H1 (cell line): Measurements from ENCODE around the gene GMCL1. TPM values are rescaled to one million over a fixed set of nuclear protein-coding genes. Genes with fewer than 3 reads are reported as not detected.

Source experiments
- CTCF ChIA-PET: fragments of 300-600 bp; sonication (Branson Sonifier 250); formaldehyde crosslinking; loops from one replicate; lab custom pipeline; 2021; ENCODE audit not compliant: partially characterized antibody; lab: Charles Lee
- POLR2A ChIA-PET: fragments of 300-600 bp; sonication (Branson Sonifier 250); formaldehyde crosslinking; loops from one replicate; lab custom pipeline; 2021; ENCODE audit warnings: inconsistent platforms; ENCODE audit not compliant: partially characterized antibody; lab: Charles Lee
- DNase-seq, 2 experiments: peaks; one replicate each; pipeline versions ENCODE4 v3.0.0 to v3.0.0-alpha.2; 2010 to 2022; ENCODE audit warnings: low spot score in 2 of 2, low read depth in 1 of 2, mixed read lengths in 1 of 2
- FAIRE-seq: peaks from 2 replicates; lab custom pipeline; 2011; peaks lifted over from hg19 to GRCh38; lab: Jason Lieb, UNC
- H2AFZ ChIP-seq: 2 replicates; pipeline ENCODE4 v1.8.1; 2012; ENCODE audit warnings: low read length, inconsistent platforms
- H2AK5ac ChIP-seq: 2 replicates; pipeline ENCODE4 v1.6.1; 2013; ENCODE audit warnings: low read depth, low read length
- H2BK120ac ChIP-seq: replicated peaks from 2 replicates; pipeline ENCODE3; 2013; ENCODE audit warnings: low read depth, low read length, inconsistent platforms
- H2BK12ac ChIP-seq: 2 replicates; pipeline ENCODE4 v1.6.1; 2013; ENCODE audit warnings: low read depth, low read length
- H2BK15ac ChIP-seq: 2 replicates; pipeline ENCODE4 v1.6.1; 2013; ENCODE audit warnings: low read length
- H2BK20ac ChIP-seq: 2 replicates; pipeline ENCODE4 v1.6.1; 2013; ENCODE audit warnings: low read length
- H2BK5ac ChIP-seq: 2 replicates; pipeline ENCODE4 v1.6.1; 2013; ENCODE audit warnings: low read depth, low read length
- H3K14ac ChIP-seq: 2 replicates; pipeline ENCODE4 v1.6.1; 2013; ENCODE audit warnings: inconsistent platforms; ENCODE audit not compliant: insufficient read length
- H3K18ac ChIP-seq: 2 replicates; pipeline ENCODE4 v1.6.1; 2013; ENCODE audit warnings: low read length; ENCODE audit errors: extremely low read depth
- H3K23ac ChIP-seq: 2 replicates; pipeline ENCODE4 v1.6.1; 2013; ENCODE audit warnings: inconsistent platforms; ENCODE audit not compliant: insufficient read length
- H3K23me2 ChIP-seq: 2 replicates; pipeline ENCODE4 v1.6.1; 2013; ENCODE audit warnings: low read depth, low read length
- H3K27ac ChIP-seq: 2 replicates; pipeline ENCODE4 v1.6.1; 2011; ENCODE audit warnings: low read depth, low read length, inconsistent platforms
- H3K27me3 ChIP-seq, 4 experiments: replicated peaks in 1 of 4; 1 replicate in 1 of 4; 2 replicates in 3 of 4; pipeline versions ENCODE4 v1.6.1 to v1.8.1; 2011 to 2013; ENCODE audit warnings: low read length in 3 of 4, mild to moderate bottlenecking in 3 of 4, inconsistent platforms in 2 of 4, mixed read lengths in 2 of 4, moderate library complexity in 1 of 4; ENCODE audit not compliant: control insufficient read depth in 3 of 4, insufficient read depth in 3 of 4; ENCODE audit errors: extremely low read depth in 1 of 4
- H3K36me3 ChIP-seq, 4 experiments: 2 replicates each; pipeline versions ENCODE4 v1.6.1 to v1.8.1; 2011 to 2013; ENCODE audit warnings: mild to moderate bottlenecking in 4 of 4, low read length in 3 of 4, moderate library complexity in 2 of 4, control low read depth in 1 of 4, inconsistent platforms in 1 of 4; ENCODE audit not compliant: insufficient read depth in 4 of 4, control insufficient read depth in 2 of 4
- H3K4ac ChIP-seq: replicated peaks from 2 replicates; pipeline ENCODE3; 2013; ENCODE audit warnings: low read length, low read depth, mixed read lengths, inconsistent platforms; ENCODE audit not compliant: insufficient read length
- H3K4me1 ChIP-seq, 4 experiments: replicated peaks in 1 of 4; 1 replicate in 1 of 4; 2 replicates in 3 of 4; pipeline versions ENCODE4 v1.6.1 to v1.8.1; 2011 to 2013; ENCODE audit warnings: low read length in 3 of 4, inconsistent platforms in 2 of 4, mixed read lengths in 1 of 4; ENCODE audit not compliant: insufficient read depth in 4 of 4, control insufficient read depth in 3 of 4
- H3K4me2 ChIP-seq, 2 experiments: 2 replicates each; pipeline versions ENCODE4 v1.6.1 to v1.8.1; 2011 to 2013; ENCODE audit warnings: low read depth in 2 of 2, low read length in 2 of 2, control low read depth in 1 of 2, inconsistent platforms in 1 of 2, mild to moderate bottlenecking in 1 of 2; ENCODE audit not compliant: insufficient read depth in 1 of 2
- H3K4me3 ChIP-seq, 4 experiments: fragments of 200-600, 300-600 bp in 1 of 4; sonication (generic), shearing (Covaris generic), sonication (Bioruptor Twin) in 1 of 4; 2 replicates each; pipeline versions ENCODE4 v1.5.1 to v1.8.1; 2011 to 2016; ENCODE audit warnings: low read length in 4 of 4, low read depth in 3 of 4, control low read depth in 2 of 4, inconsistent platforms in 2 of 4, mild to moderate bottlenecking in 2 of 4, mixed read lengths in 1 of 4, moderate library complexity in 1 of 4; ENCODE audit not compliant: insufficient read depth in 2 of 4; ENCODE audit errors: extremely low read depth in 1 of 4
- H3K56ac ChIP-seq: replicated peaks from 2 replicates; pipeline ENCODE3; 2013; ENCODE audit warnings: low read depth, mild to moderate bottlenecking, mixed read lengths, low read length, inconsistent platforms; ENCODE audit not compliant: insufficient read length
- H3K79me1 ChIP-seq: 2 replicates; pipeline ENCODE4 v1.6.1; 2013; ENCODE audit warnings: low read depth, low read length, control low read depth
- H3K79me2 ChIP-seq, 2 experiments: 2 replicates each; pipeline versions ENCODE4 v1.6.1 to v1.8.1; 2012 to 2013; ENCODE audit warnings: low read length in 2 of 2, mild to moderate bottlenecking in 2 of 2, inconsistent platforms in 1 of 2; ENCODE audit not compliant: insufficient read depth in 2 of 2, control insufficient read depth in 1 of 2
- H3K9ac ChIP-seq, 4 experiments: replicated peaks in 1 of 4; 1 replicate in 1 of 4; 2 replicates in 3 of 4; pipeline versions ENCODE4 v1.6.1 to v1.8.1; 2011 to 2013; ENCODE audit warnings: low read depth in 3 of 4, low read length in 3 of 4, control low read depth in 2 of 4, mild to moderate bottlenecking in 2 of 4, moderate library complexity in 2 of 4, inconsistent platforms in 1 of 4; ENCODE audit errors: extremely low read depth in 1 of 4
- H3K9me3 ChIP-seq, 2 experiments: 2 replicates each; pipeline versions ENCODE4 v1.6.1 to v1.8.1; 2012 to 2013; ENCODE audit warnings: mild to moderate bottlenecking in 2 of 2, moderate library complexity in 2 of 2, control low read depth in 1 of 2, inconsistent platforms in 1 of 2, low read depth in 1 of 2, low read length in 1 of 2, mixed read lengths in 1 of 2; ENCODE audit not compliant: insufficient read depth in 2 of 2
- H4K20me1 ChIP-seq, 2 experiments: replicated peaks in 1 of 2; 2 replicates each; pipeline versions ENCODE3 to v1.8.1; 2011 to 2013; ENCODE audit warnings: inconsistent platforms in 2 of 2, low read length in 2 of 2, mild to moderate bottlenecking in 1 of 2; ENCODE audit not compliant: insufficient read depth in 2 of 2, control insufficient read depth in 1 of 2
- H4K5ac ChIP-seq: 2 replicates; pipeline ENCODE4 v1.6.1; 2013; ENCODE audit warnings: low read length, low read depth, mixed read lengths, inconsistent platforms; ENCODE audit not compliant: insufficient read length
- H4K8ac ChIP-seq: 2 replicates; pipeline ENCODE4 v1.8.0; 2013; ENCODE audit warnings: mild to moderate bottlenecking, moderate library complexity, low read length, inconsistent platforms; ENCODE audit not compliant: insufficient read depth; ENCODE audit errors: extremely low read depth
- H4K91ac ChIP-seq: replicated peaks from 2 replicates; pipeline ENCODE3; 2013; ENCODE audit warnings: low read length, mixed read lengths, inconsistent platforms; ENCODE audit not compliant: insufficient read length
- BACH1 ChIP-seq: IDR thresholded peaks from 2 replicates; pipeline ENCODE4 v1.6.1; 2012; ENCODE audit warnings: low read length, improper control_type of control experiment
- CBX5 ChIP-seq: fragments of 300-800, 300-1000 bp; sonication (generic); IDR thresholded peaks from 2 replicates; pipeline ENCODE4 v1.7.1; 2016; ENCODE audit warnings: antibody characterized with exemption, low read length, low read depth
- FOSL1 ChIP-seq: IDR thresholded peaks from 2 replicates; pipeline ENCODE4 v1.6.1; 2011; ENCODE audit warnings: mild to moderate bottlenecking, low read depth, low read length, moderate library complexity; ENCODE audit not compliant: insufficient read depth
- GABPA ChIP-seq: IDR thresholded peaks from 2 replicates; pipeline ENCODE4 v1.6.1; 2011; ENCODE audit warnings: mild to moderate bottlenecking, low read length, moderate library complexity, borderline replicate concordance; ENCODE audit not compliant: insufficient read depth
- KDM1A ChIP-seq: fragments of 200-600, 300-600 bp; sonication (generic); IDR thresholded peaks from 2 replicates; pipeline ENCODE4 v1.7.1; 2016; ENCODE audit warnings: mild to moderate bottlenecking, low read length, borderline replicate concordance
- PHF8 ChIP-seq: fragments of 200-600 bp; sonication (generic); conservative IDR thresholded peaks from 2 replicates; pipeline ENCODE4 v1.7.1; 2012; ENCODE audit warnings: low read depth, mild to moderate bottlenecking, inconsistent platforms, low read length, moderate library complexity
- POLR2A ChIP-seq, 2 experiments: IDR thresholded peaks; 1 replicate in 1 of 2; 2 replicates in 1 of 2; pipeline ENCODE4 v1.6.1; 2011; ENCODE audit warnings: low read depth in 2 of 2, low read length in 2 of 2, mild to moderate bottlenecking in 2 of 2; ENCODE audit errors: control extremely low read depth in 1 of 2
- RFX5 ChIP-seq: IDR thresholded peaks from 2 replicates; pipeline ENCODE4 v1.6.1; 2011; ENCODE audit warnings: low read depth, low read length, improper control_type of control experiment, borderline replicate concordance
- SIN3A ChIP-seq, 2 experiments: IDR thresholded peaks in 1 of 2; conservative IDR thresholded peaks in 1 of 2; 2 replicates each; pipeline ENCODE4 v1.6.1; 2011 to 2012; ENCODE audit warnings: low read length in 2 of 2, improper control_type of control experiment in 1 of 2, low read depth in 1 of 2, mild to moderate bottlenecking in 1 of 2
- SP1 ChIP-seq: IDR thresholded peaks from 2 replicates; pipeline ENCODE4 v1.6.1; 2011; ENCODE audit warnings: low read depth, low read length
- SP2 ChIP-seq: IDR thresholded peaks from 2 replicates; pipeline ENCODE4 v1.6.1; 2012; ENCODE audit warnings: mild to moderate bottlenecking, low read length, inconsistent platforms
- ZNF274 ChIP-seq: IDR thresholded peaks from 2 replicates; pipeline ENCODE4 v1.7.0; 2012; ENCODE audit warnings: low read length, borderline replicate concordance; ENCODE audit errors: extremely low read depth
- WGBS, 2 experiments: shearing (Covaris generic) in 1 of 2; methylation state at CpG; one replicate each; pipeline versions ENCODE4 v1.1.6 to v1.1.7; 2013 to 2015; ENCODE audit warnings: low lambda C conversion rate in 2 of 2, mixed read lengths in 2 of 2, inconsistent platforms in 1 of 2, low coverage in 1 of 2, missing lambda C conversion rate in 1 of 2; ENCODE audit not compliant: insufficient replicate concordance in 2 of 2, insufficient coverage in 1 of 2, insufficient read length in 1 of 2; ENCODE audit errors: extremely low coverage in 1 of 2, missing lambda C conversion rate in 1 of 2; 5-methylcytosine and 5-hydroxymethylcytosine counted together
- polyA plus RNA-seq, 7 experiments: library from polyadenylated mRNA; depleted of rRNA in 3 of 7; stranded (reverse) in 5 of 7; unstranded in 2 of 7; fragments of >200 nt in 5 of 7; fragments of 200-250 nt in 2 of 7; gene quantifications; 1 replicate in 5 of 7; 2 replicates in 1 of 7; 4 replicates in 1 of 7; pipeline versions ENCODE4 v1.2.1 to v1.2.3, GENCODE V29; 2011 to 2013; ENCODE audit warnings: missing spikeins in 2 of 7, mixed read lengths in 2 of 7
- total RNA-seq: library from RNA; stranded (reverse); fragmentation: NEBNext Ultra II Directional; extraction: Animal tissue kit (Norgen Biotek cat#: 25700); gene quantifications from 2 replicates; pipeline ENCODE4 v1.2.1, GENCODE V29; 2021
- TF ChIP-seq, protein P1 (sequence below): IDR thresholded peaks from 2 replicates; pipeline ENCODE4 v1.6.1; 2012; ENCODE audit warnings: low read length, inconsistent platforms

Gene GMCL1
- total and polyA plus RNA-seq, 2 of the 8 experiments (the other 6 are each of a cell fraction or from before 2014, with no cell fraction given): 6.5 to 21.9 TPM

DNA sequence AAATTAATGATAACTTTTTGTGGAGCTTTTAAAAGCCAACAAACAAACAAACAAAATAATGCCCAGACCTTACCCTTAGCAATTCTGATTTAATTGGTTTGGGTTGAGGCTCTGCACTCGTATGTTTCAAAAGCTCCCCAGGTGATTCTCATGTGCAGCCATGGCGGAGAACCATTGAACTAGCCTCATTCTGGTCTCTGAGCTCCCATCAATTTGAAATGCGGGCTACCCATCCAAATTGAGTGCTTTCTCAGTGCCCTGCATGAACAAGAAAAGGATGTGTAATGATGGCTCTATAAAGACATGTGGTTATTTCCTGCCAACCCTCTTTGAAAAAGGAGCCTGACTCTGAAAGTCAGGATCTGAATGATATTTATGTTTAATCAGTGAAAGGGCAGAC, 93.7 kb downstream of the GMCL1 start:
- H3K14ac ChIP-seq: no peak overlapping the region
- no peak overlapping the region for H3K27ac ChIP-seq
- no peaks in the 10 kb centered on the region for H3K9me3 ChIP-seq
- H4K20me1 ChIP-seq: no peaks in the 10 kb centered on the region
- no peak overlapping the region for H4K5ac ChIP-seq
- no peaks in the 10 kb centered on the region for H3K27me3 ChIP-seq
- no peaks in the 10 kb centered on the region for H3K79me1 ChIP-seq
- H3K4ac ChIP-seq: no peak overlapping the region
- H2BK12ac ChIP-seq: no peak overlapping the region
- H3K56ac ChIP-seq: no peak overlapping the region
- H3K4me2 ChIP-seq: no peak overlapping the region
- DNase-seq: no peak
- no peak for FAIRE-seq
- H4K91ac ChIP-seq: no peak overlapping the region
- peaks cover 0 to 3% (median 0%) of the 10 kb centered on the region in 4 experiments; a peak in 1 of 8 replicates for H3K36me3 ChIP-seq
- no peak overlapping the region for H3K18ac ChIP-seq
- ChIA-PET CTCF (interaction anchor here (1.4 to 2.1 kb wide), 3 partner anchors 12 to 148 kb away, joined by 4 to 7 read pairs (median 5); no protein-coding TSS in a partner anchor), POLR2A (interaction anchor here (0.6 to 1.4 kb wide), 5 partner anchors 9 to 370 kb away, joined by 3 to 7 read pairs (median 3); partner anchors contain the start of gene MXD1)
- H2BK15ac ChIP-seq: no peak overlapping the region
- no peaks in the 10 kb centered on the region for H3K4me1 ChIP-seq
- no peak overlapping the region for H2BK20ac ChIP-seq
- H4K8ac ChIP-seq: no peak overlapping the region
- H3K79me2 ChIP-seq: no peaks in the 10 kb centered on the region
- H3K9ac ChIP-seq: no peak overlapping the region
- no peak overlapping the region for H2AFZ ChIP-seq
- WGBS, 2 experiments: 96% methylated on average over 3 of the region's 3 CpGs; no CpG with 5 or more reads in 1 of the 2 experiments
- H3K23ac ChIP-seq: no peak overlapping the region
- no peak overlapping the region for H2BK5ac ChIP-seq
- no peak overlapping the region for H3K4me3 ChIP-seq
- no peak overlapping the region for H2AK5ac ChIP-seq
- no peaks in the 10 kb centered on the region for H3K23me2 ChIP-seq
- no peak overlapping the region for H2BK120ac ChIP-seq
- TF ChIP-seq SIN3A (conservative IDR thresholded peaks at IDR 0.05 in 1 of 2, IDR thresholded peaks at IDR 0.05 in 1 of 2; ENCODE audit: low read depth in 1 of 2, low read length in 2 of 2): no peak
- TF ChIP-seq, protein P1, sequence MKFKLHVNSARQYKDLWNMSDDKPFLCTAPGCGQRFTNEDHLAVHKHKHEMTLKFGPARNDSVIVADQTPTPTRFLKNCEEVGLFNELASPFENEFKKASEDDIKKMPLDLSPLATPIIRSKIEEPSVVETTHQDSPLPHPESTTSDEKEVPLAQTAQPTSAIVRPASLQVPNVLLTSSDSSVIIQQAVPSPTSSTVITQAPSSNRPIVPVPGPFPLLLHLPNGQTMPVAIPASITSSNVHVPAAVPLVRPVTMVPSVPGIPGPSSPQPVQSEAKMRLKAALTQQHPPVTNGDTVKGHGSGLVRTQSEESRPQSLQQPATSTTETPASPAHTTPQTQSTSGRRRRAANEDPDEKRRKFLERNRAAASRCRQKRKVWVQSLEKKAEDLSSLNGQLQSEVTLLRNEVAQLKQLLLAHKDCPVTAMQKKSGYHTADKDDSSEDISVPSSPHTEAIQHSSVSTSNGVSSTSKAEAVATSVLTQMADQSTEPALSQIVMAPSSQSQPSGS: no peak
- TF ChIP-seq PHF8: no peak
- TF ChIP-seq BACH1: no peak
- TF ChIP-seq SP1: no peak
- TF ChIP-seq GABPA: no peak
- TF ChIP-seq SP2: no peak
- TF ChIP-seq ZNF274: no peak
- TF ChIP-seq KDM1A: no peak
- TF ChIP-seq CBX5: no peak
- TF ChIP-seq RFX5: no peak
- no peak for TF ChIP-seq FOSL1
- TF ChIP-seq POLR2A (IDR thresholded peaks at IDR 0.05; ENCODE audit: control extremely low read depth in 1 of 2, low read depth in 2 of 2, low read length in 2 of 2): no peak
